ENCODE measurements around the gene FEZ2. TPM values are rescaled to one million over a fixed set of nuclear protein-coding genes. Genes with fewer than 3 reads are reported as not detected.

The FEZ2 gene
- total and polyA plus RNA-seq, 10 of the 15 experiments (the other 5 are each of a cell fraction or from before 2014, with no cell fraction given) = 3.0 to 15.4 (median 6.6) TPM

- TF ChIP-seq, protein P1, sequence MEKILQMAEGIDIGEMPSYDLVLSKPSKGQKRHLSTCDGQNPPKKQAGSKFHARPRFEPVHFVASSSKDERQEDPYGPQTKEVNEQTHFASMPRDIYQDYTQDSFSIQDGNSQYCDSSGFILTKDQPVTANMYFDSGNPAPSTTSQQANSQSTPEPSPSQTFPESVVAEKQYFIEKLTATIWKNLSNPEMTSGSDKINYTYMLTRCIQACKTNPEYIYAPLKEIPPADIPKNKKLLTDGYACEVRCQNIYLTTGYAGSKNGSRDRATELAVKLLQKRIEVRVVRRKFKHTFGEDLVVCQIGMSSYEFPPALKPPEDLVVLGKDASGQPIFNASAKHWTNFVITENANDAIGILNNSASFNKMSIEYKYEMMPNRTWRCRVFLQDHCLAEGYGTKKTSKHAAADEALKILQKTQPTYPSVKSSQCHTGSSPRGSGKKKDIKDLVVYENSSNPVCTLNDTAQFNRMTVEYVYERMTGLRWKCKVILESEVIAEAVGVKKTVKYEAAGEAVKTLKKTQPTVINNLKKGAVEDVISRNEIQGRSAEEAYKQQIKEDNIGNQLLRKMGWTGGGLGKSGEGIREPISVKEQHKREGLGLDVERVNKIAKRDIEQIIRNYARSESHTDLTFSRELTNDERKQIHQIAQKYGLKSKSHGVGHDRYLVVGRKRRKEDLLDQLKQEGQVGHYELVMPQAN (conservative IDR thresholded peaks at IDR 0.05) = no peak
- TF ChIP-seq IKZF2 (IDR thresholded peaks at IDR 0.05) (no peak), RUNX3 (IDR thresholded peaks at IDR 0.05; ENCODE audit: low read length) (no peak), RBBP5 (conservative IDR thresholded peaks at IDR 0.05) (no peak), JUNB (IDR thresholded peaks at IDR 0.05) (no peak), NBN (IDR thresholded peaks at IDR 0.05) (no peak)
Observed at GRCh38 chr2:36562240-36562639, 35.7 kb downstream of the FEZ2 start (continued).

- BruUV-seq (replicated peaks) = no TSS peak
- no peak for ATAC-seq
- WGBS (ENCODE audit: insufficient coverage, insufficient replicate concordance, low lambda C conversion rate, missing lambda C conversion rate) = over 99% methylated on average over 8 of the region's 8 CpGs
- ChIA-PET POLR2A (interaction anchor here (0.6 kb wide), 1 partner anchor 13 kb away, joined by 5 read pairs; no protein-coding TSS in a partner anchor), CTCF (interaction anchor here (1.0 kb wide), 1 partner anchor 70 kb away, joined by 3 read pairs; no protein-coding TSS in a partner anchor), SMC1A (ENCODE audit: uncharacterized antibody, unreplicated experiment) (interaction anchor here (2.1 kb wide), 1 partner anchor 17 kb away, joined by 5 read pairs; no protein-coding TSS in a partner anchor), RAD21 (ENCODE audit: unreplicated experiment) (no interaction called here)
- Histone ChIP-seq H4K20me1 (ENCODE audit: control insufficient read depth, insufficient read depth) (no peaks in the 10 kb centered on the region), H3K79me2 (ENCODE audit: control insufficient read depth, insufficient read depth, low read length) (no peaks in the 10 kb centered on the region), H3K4me1 (ENCODE audit: control insufficient read depth, insufficient read depth, low read length) (no peaks in the 10 kb centered on the region), H2AFZ (ENCODE audit: control insufficient read depth, low read depth, low read length) (no peak overlapping the region), H3K36me3 (ENCODE audit: control insufficient read depth in 2 of 2, insufficient read depth in 2 of 2, low read length in 1 of 2) (peaks cover 2 to 4% of the 10 kb centered on the region in 2 experiments; a peak in 1 of 4 replicates), H3K9ac (ENCODE audit: control insufficient read depth, insufficient read depth, low read length) (no peak overlapping the region), H3K4me3 (no peak overlapping the region), H3K27me3 (replicated peaks in 1 of 2; ENCODE audit: control insufficient read depth in 2 of 2, insufficient read depth in 2 of 2, low read length in 1 of 2) (no peaks in the 10 kb centered on the region), H3K9me3 (replicated peaks; ENCODE audit: control insufficient read depth, insufficient read depth, low read length) (no peaks in the 10 kb centered on the region), H3K27ac (ENCODE audit: control insufficient read depth, insufficient read depth) (no peak overlapping the region), H3K4me2 (ENCODE audit: control insufficient read depth, insufficient read depth) (no peak overlapping the region)
- intact Hi-C loops (cut with micrococcal nuclease; ENCODE audit: unreplicated experiment) = no loop called here
- DNase-seq (ENCODE audit: low read depth, low spot score) = no peak
- no peak for FAIRE-seq
- in situ Hi-C loops (cut with MboI) = no loop called here
- no peak for TF ChIP-seq RAD51 (IDR thresholded peaks at IDR 0.05)
- TF ChIP-seq, protein P2, sequence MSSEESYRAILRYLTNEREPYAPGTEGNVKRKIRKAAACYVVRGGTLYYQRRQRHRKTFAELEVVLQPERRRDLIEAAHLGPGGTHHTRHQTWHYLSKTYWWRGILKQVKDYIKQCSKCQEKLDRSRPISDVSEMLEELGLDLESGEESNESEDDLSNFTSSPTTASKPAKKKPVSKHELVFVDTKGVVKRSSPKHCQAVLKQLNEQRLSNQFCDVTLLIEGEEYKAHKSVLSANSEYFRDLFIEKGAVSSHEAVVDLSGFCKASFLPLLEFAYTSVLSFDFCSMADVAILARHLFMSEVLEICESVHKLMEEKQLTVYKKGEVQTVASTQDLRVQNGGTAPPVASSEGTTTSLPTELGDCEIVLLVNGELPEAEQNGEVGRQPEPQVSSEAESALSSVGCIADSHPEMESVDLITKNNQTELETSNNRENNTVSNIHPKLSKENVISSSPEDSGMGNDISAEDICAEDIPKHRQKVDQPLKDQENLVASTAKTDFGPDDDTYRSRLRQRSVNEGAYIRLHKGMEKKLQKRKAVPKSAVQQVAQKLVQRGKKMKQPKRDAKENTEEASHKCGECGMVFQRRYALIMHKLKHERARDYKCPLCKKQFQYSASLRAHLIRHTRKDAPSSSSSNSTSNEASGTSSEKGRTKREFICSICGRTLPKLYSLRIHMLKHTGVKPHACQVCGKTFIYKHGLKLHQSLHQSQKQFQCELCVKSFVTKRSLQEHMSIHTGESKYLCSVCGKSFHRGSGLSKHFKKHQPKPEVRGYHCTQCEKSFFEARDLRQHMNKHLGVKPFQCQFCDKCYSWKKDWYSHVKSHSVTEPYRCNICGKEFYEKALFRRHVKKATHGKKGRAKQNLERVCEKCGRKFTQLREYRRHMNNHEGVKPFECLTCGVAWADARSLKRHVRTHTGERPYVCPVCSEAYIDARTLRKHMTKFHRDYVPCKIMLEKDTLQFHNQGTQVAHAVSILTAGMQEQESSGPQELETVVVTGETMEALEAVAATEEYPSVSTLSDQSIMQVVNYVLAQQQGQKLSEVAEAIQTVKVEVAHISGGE (CRISPR knock-in tag; IDR thresholded peaks at IDR 0.05) = no peak
- TF ChIP-seq HDAC6 (IDR thresholded peaks at IDR 0.05; ENCODE audit: unreplicated experiment) = no peak
- TF ChIP-seq SMC3 (IDR thresholded peaks at IDR 0.05; ENCODE audit: borderline replicate concordance, low read length) = no peak
- TF ChIP-seq SREBF1 (IDR thresholded peaks at IDR 0.05; ENCODE audit: low read length) = no peak
- no peak for TF ChIP-seq ZBED1 (IDR thresholded peaks at IDR 0.05; ENCODE audit: borderline replicate concordance)
- TF ChIP-seq SMAD1 (IDR thresholded peaks at IDR 0.05; ENCODE audit: low read depth, partially characterized antibody) = no peak
- no peak for TF ChIP-seq IKZF1 (conservative IDR thresholded peaks at IDR 0.05)
- no peak for TF ChIP-seq PAX8 (IDR thresholded peaks at IDR 0.05)
- TF ChIP-seq MEF2B (IDR thresholded peaks at IDR 0.05; ENCODE audit: partially characterized antibody, poor library complexity, severe bottlenecking) = no peak
- TF ChIP-seq YBX1 (IDR thresholded peaks at IDR 0.05) = no peak
- TF ChIP-seq, protein P3, sequence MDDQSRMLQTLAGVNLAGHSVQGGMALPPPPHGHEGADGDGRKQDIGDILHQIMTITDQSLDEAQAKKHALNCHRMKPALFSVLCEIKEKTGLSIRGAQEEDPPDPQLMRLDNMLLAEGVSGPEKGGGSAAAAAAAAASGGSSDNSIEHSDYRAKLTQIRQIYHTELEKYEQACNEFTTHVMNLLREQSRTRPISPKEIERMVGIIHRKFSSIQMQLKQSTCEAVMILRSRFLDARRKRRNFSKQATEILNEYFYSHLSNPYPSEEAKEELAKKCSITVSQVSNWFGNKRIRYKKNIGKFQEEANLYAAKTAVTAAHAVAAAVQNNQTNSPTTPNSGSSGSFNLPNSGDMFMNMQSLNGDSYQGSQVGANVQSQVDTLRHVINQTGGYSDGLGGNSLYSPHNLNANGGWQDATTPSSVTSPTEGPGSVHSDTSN (IDR thresholded peaks at IDR 0.05; ENCODE audit: insufficient replicate concordance, low read depth, low read length) = no peak
- TF ChIP-seq STAT1 (conservative IDR thresholded peaks at IDR 0.05) = no peak
Observed at GRCh38 chr2:36561237-36561944, 36.6 kb downstream of the FEZ2 start.

All from GM12878 (cell line).